Lower leg skin (tissue), 4 donors: ENCODE results near the gene ZMYM5. TPM values are rescaled to one million over a fixed set of nuclear protein-coding genes. Genes with fewer than 3 reads are reported as not detected.
"Not testable (repeated sequence)": the region's sequence is repeated elsewhere in the genome, so short reads cannot be mapped to it uniquely, and the experiment has no call there.

ENCODE experiments used
- DNase-seq, 2 donors: peaks; one replicate each; pipeline ENCODE4 v3.0.0-alpha.2; 2019; ENCODE audit warnings: low spot score in 2 of 2
- H3K4me3 ChIP-seq: fragments of 200-600 bp; sonication (generic); 2 replicates; pipeline ENCODE4 v1.5.1; 2017; ENCODE audit warnings: mild to moderate bottlenecking, low read depth; ENCODE audit not compliant: poor library complexity, severe bottlenecking
- CTCF ChIP-seq, 3 donors: fragments of 450-650 bp; IDR thresholded peaks; one replicate each; pipeline ENCODE4 v1.5.1; 2016; ENCODE audit warnings: antibody characterized with exemption in 3 of 3, mild to moderate bottlenecking in 3 of 3, moderate library complexity in 2 of 3
- POLR2A ChIP-seq, 2 donors: fragments of 450-650 bp; IDR thresholded peaks; one replicate each; pipeline ENCODE4 v1.6.1; 2016 to 2017; ENCODE audit warnings: antibody characterized with exemption in 2 of 2, mild to moderate bottlenecking in 1 of 2, moderate library complexity in 1 of 2
- WGBS, 2 donors: methylation state at CpG; one replicate each; pipeline ENCODE4 v1.1.5; 2018; 5-methylcytosine and 5-hydroxymethylcytosine counted together
- intact Hi-C: fragments of 100-400 bp; cut with DNase I; formaldehyde crosslinking; loops from one replicate; pipeline ENCODE4 v1.15.0; 2023; ENCODE audit warnings: low total_unique reads
- total RNA-seq, 4 donors: library from RNA; depleted of rRNA; stranded (reverse); fragments of >200 nt; gene quantifications; one replicate each; pipeline ENCODE4 v1.1.0, GENCODE V29; 2016

The ZMYM5 gene
- total RNA-seq, 4 donors from 2014 or later, result 14.1 to 20.0 (median 18.0) TPM

- whole genome bisulfite sequencing, 2 donors, result 0% methylated on average over 23 to 44 of the region's 66 CpGs
- TF ChIP-seq POLR2A (IDR thresholded peaks at IDR 0.05), result no peak
- TF ChIP-seq CTCF (IDR thresholded peaks at IDR 0.05), result no peak
- DNase-seq, result peak; percentile 27 to 89
- intact Hi-C loops, result loop anchor here (5.0 kb wide), 1 partner anchor 95 kb away; the partner anchor contains the start of gene ZMYM2
- H3K4me3 ChIP-seq, result peak overlapping the region; percentile 75
Observed at GRCh38 chr13:19862481-19863313, 752 bp downstream of the ZMYM5 start.

GRCh38 chr13:19861762-19862161 is 1.7 kb downstream of the ZMYM5 start:
- intact Hi-C loops, result loop anchor here (5.0 kb wide), 1 partner anchor 96 kb away; the partner anchor contains the start of gene ZMYM2
- H3K4me3 ChIP-seq, result no peak overlapping the region
- no peak for DNase-seq
- 13 to 16% methylated on average over 4 of the region's 4 CpGs for WGBS, 2 donors
- no peak for TF ChIP-seq POLR2A (IDR thresholded peaks at IDR 0.05)

DNA sequence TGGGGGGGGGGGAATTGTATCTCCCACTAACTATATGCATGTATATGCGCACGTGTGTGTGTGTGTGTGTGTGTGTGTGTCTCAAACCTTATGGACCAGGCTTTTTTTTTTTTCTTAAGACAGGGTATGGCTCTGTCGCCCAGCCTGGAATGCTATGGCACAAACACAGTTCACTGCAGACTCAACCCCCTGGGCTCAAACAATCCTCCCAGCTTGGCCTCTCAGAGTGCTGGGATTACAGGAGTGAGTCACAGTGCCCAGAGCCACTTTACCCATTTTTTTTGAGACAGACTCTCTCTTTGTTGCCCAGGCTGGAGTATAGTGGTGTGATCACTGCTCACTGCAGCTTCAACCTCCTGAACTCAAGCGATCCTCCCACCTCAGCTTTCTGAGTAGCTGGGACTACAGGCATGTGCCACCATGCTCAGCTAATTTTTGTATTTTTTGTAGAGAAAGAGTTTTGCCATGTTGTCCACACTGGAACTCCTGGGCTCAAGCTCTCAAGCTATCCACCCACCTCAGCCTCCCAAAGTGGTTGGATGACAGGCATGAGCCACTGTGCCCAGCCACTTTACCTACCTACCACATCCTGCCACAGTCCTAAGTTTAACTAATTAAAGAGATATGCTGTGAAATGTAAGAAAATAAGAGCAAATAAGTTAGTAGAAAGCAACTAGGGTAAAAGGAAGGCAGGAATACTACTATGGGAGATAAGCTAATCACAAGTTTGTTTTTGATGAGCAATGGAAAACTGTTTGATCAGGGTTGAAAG is 2.4 kb downstream of the ZMYM5 start:
- 61 to 66% methylated on average over 4 of the region's 4 CpGs for WGBS, 2 donors
- H3K4me3 ChIP-seq, result no peak overlapping the region
- no peak for TF ChIP-seq POLR2A (IDR thresholded peaks at IDR 0.05)
- no peak for TF ChIP-seq CTCF (IDR thresholded peaks at IDR 0.05)
- no peak for DNase-seq
- intact Hi-C loops, result loop anchor here (5.0 kb wide), 1 partner anchor 96 kb away; the partner anchor contains the start of gene ZMYM2

DNA sequence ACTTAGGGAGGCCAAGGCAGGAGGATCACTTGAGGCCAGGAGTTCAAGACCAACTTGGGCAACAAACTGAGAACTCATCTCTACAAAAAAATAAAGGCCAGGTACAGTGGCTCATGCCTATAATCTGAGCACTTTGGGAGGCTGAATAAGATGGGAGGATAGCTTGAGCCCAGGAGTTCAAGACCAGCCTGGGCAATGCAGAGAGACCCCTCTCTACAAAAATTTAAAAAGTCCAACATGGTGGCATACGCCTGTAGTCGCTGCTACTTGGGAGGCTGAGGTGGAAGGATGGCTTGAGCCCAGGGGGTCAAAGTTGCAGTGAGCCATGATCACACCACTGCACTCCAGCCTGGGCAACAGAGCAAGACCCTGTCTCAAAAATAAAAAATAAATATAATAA is 5.8 kb downstream of the ZMYM5 start:
- WGBS, 2 donors, result 88 to 96% methylated on average over 2 of the region's 2 CpGs
- intact Hi-C loops, H3K4me3 ChIP-seq, DNase-seq: not testable (repeated sequence)

- TF ChIP-seq CTCF (IDR thresholded peaks at IDR 0.05) (no peak), POLR2A (IDR thresholded peaks at IDR 0.05) (no peak)
- H3K4me3 ChIP-seq, result no peak overlapping the region
- intact Hi-C loops, result no loop called here
- no peak for DNase-seq
- WGBS, 2 donors, result 83 to 93% methylated on average over 1 of the region's 1 CpG
Observed at GRCh38 chr13:19852766-19853165, 10.7 kb downstream of the ZMYM5 start.

DNA sequence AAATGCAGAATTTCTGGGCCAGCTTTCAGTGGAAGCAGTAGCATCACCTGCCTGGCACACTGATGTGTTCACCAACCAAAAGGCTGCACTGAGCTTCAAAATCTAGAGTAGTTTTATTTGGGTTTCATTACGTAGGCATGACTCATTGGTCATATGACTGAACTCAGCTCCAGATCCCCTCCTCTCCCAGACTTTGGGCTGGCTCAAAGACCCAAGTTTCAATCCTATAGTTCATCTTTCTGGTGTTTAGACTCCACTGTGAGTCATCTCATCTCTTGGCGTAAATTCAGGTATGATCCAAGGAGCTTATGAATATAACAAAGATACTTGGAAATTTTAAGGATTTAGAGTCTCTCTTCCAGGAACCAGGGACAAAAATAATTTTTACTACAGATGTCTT is 17.7 kb downstream of the ZMYM5 start:
- no peak overlapping the region for H3K4me3 ChIP-seq
- no peak for TF ChIP-seq POLR2A (IDR thresholded peaks at IDR 0.05)
- no peak for TF ChIP-seq CTCF (IDR thresholded peaks at IDR 0.05)
- WGBS, 2 donors, result 22 to 30% methylated on average over 2 of the region's 2 CpGs
- DNase-seq, result no peak
- intact Hi-C loops, result no loop called here
